Ovary (tissue), 3 donors: ENCODE data around the gene SLC27A2.

Source experiments
- CTCF ChIP-seq, 3 donors: fragments of 450-650 bp in 2 of 3; fragments of 200-600 bp in 1 of 3; IDR thresholded peaks; one replicate each; pipeline versions ENCODE4 v1.5.1 to v1.8.0; 2016 to 2022; ENCODE audit warnings: antibody characterized with exemption in 3 of 3, mild to moderate bottlenecking in 1 of 3
- EP300 ChIP-seq: sonication (generic); formaldehyde crosslinking; IDR thresholded peaks from one replicate; pipeline ENCODE4 v1.6.1; 2017; ENCODE audit warnings: antibody characterized with exemption
- POLR2A ChIP-seq: fragments of 450-650 bp; IDR thresholded peaks from one replicate; pipeline ENCODE4 v1.6.1; 2017; ENCODE audit warnings: antibody characterized with exemption, mild to moderate bottlenecking, moderate library complexity
- donor health status: DM: no; HTN: no; CAD: no.

GRCh38 chr15:50227076-50227475 is 45.1 kb downstream of the SLC27A2 start:
- no peak for TF ChIP-seq CTCF (IDR thresholded peaks at IDR 0.05)
- no peak for TF ChIP-seq POLR2A
- no peak for TF ChIP-seq EP300
